GM20000 (cell line): ENCODE data around the gene SNX25.

Experiments used
- DNase-seq: peaks from one replicate; pipeline ENCODE4 v3.0.0; 2012; ENCODE audit warnings: low spot score
- TF ChIP-seq, protein P1 (sequence below): IDR thresholded peaks from 2 replicates; pipeline ENCODE4 v1.5.1; 2012; ENCODE audit warnings: mild to moderate bottlenecking, control low read depth; ENCODE audit errors: extremely low read depth, missing control alignments

The SNX25 gene

GRCh38 chr4:185209031-185209851, at the start of gene SNX25:
Gene SNX25 (plus strand): TSS chr4:185209598. CDS start chr4:185209827, 229 bp downstream.
- TF ChIP-seq, protein P1, sequence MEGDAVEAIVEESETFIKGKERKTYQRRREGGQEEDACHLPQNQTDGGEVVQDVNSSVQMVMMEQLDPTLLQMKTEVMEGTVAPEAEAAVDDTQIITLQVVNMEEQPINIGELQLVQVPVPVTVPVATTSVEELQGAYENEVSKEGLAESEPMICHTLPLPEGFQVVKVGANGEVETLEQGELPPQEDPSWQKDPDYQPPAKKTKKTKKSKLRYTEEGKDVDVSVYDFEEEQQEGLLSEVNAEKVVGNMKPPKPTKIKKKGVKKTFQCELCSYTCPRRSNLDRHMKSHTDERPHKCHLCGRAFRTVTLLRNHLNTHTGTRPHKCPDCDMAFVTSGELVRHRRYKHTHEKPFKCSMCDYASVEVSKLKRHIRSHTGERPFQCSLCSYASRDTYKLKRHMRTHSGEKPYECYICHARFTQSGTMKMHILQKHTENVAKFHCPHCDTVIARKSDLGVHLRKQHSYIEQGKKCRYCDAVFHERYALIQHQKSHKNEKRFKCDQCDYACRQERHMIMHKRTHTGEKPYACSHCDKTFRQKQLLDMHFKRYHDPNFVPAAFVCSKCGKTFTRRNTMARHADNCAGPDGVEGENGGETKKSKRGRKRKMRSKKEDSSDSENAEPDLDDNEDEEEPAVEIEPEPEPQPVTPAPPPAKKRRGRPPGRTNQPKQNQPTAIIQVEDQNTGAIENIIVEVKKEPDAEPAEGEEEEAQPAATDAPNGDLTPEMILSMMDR: peak; percentile 15
- peak; percentile 95 for DNase-seq

DNA sequence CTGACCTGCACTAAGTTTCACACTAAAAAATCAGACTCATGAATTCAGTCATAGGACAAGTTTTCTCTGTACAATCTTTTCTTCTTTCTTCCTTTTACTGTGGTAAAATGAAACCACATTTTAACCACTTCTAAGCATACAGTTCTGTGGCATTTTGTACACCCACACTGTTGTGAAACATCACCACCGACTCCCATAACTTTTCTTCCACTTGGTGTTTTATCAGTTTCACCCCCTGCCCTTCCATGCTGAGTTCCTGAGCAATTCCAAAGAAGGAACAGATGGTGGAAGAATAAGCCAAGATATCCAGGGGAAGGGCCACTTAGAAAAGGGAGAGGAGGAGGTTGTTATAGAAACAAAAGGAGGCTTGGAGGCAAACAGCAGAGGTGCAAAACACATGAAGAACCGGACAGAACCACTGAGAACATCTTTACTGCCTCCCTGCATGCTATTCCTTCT, 43.8 kb upstream of the SNX25 start:
- peak; percentile 41 for DNase-seq

GRCh38 chr4:185167234-185167633, 42.2 kb upstream of the SNX25 start:
- DNase-seq: no peak
- TF ChIP-seq, protein P1: no peak

More for the DNA sequence above, 43.8 kb upstream of the SNX25 start:
- TF ChIP-seq, protein P1: no peak

- peak; percentile 25 for DNase-seq
- TF ChIP-seq, protein P1: no peak
These were observed 37.9 kb upstream of the SNX25 start for GRCh38 chr4:185171373-185172071.

DNA sequence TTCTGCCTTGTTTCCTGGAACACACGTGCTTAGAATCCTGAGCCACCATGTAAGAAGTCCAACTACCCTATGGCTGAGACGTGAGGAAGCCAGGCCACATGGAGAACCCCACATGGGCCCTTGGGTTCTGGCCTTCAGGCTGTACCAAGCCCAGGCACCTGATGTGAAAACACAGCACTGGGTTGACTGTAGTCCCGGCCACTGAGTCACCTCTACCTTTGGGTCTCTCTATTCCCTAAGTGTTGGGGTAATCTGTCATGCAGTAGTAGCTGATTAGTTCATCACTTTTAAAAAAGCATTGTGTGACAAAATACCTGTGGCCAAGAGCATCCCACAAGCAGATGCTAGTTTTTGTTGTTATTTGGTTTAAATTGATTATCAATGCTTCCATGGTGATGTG, 29.9 kb upstream of the SNX25 start:
- no peak for DNase-seq
- TF ChIP-seq, protein P1: no peak

DNA sequence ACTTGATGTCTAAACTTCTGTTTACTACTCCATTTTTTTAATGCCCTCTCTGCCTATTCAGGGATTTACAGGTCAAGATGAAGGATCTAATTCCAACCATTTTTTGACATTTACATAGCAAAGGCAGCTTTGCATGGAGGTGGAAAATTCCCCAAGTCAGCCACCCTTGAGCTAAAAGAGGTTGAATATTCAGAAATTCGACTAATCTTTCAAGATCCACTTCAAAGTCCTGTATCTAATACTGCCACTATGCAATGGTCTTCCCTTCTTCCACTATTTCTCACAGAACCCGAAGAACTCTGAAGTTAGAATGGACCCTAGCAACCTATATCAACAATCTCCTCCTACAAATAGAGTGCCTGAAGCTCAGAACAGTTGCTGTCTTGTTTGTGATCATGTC, 27.2 kb upstream of the SNX25 start:
- DNase-seq: no peak

More for the DNA sequence above, 27.2 kb upstream of the SNX25 start:
- TF ChIP-seq, protein P1: no peak
